ENCODE results near the gene MBOAT1.

The MBOAT1 gene

DNA sequence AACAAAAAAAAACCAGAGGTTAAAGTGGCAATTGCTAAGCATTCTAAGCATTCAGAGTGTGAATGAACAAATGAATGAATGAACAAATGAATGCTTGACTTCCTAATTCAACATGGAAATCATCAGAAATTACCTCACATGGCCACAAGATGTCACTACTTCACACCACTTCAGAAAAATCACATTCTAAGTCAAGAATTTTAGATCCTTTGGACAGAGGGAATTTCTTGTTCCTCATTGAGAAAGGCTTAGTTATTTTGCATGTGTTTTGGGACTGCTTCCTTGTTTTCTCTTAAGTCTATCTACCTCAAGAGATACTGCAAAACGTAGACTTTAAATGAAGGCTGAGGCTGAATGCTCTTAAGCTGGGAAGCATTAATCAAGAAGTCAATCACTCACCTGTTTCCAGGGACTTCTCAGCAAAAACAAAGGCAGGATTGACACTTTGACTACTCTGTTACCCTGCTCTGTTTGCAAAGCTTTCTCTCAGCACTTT, 120.2 kb downstream of the MBOAT1 start:
- DNase-seq = peak; percentile 77

DNA sequence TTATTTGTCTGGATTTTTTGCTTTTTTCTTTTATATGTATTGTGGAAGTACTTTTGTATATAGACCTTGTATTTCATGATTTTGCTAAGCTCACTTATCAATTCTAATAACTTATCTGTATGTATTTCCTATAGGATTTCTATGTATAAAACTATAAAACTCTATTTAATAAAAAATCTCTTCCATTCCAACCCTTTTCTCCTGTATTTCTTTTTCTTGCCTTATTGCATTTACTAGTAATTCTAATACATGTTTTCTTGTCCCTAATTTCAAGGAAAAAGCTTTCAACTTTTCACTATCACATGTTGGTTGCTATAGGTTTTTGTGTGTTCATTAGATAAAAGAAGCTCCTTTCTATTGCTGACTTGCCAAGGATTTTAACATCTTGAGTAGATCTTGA, 125.3 kb downstream of the MBOAT1 start:
- no peak for DNase-seq

DNA sequence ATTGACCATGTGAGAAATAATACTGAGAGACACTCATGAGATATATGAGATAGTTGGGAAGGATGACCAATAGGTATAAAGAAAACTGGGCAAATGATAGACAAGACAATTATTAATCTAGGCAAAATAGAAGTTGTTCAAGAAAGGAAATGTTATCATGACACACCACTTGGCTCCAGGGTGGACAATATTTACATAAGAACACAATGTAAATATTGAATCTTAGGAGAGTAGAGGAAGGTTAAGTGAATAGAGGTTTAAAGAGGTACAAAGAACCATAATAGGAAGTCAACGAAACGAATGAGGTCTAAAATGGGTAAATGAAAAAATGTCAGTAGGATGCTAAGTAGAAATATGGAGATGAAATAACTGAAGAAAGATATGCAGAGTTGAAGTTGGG, 126.5 kb downstream of the MBOAT1 start:
- peak; percentile 59 for DNase-seq

DNA sequence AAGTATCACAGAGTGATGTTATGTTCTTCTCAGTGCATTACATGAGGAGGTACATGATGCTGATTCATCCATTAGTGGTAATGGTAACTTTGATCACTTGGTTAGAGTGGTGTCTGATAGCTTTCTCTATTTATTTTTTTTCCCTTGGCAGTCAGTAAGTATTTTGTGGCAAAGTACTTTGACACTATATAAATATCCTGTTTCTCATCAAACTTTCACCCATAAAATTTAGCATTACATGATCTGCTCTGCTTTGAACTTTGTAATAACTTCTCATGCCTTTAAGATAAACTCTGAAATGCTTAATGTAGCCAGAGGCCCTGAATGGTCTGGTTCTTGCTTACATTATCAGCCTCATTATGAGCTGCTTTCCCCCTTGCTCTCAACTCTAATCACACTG, 127.9 kb downstream of the MBOAT1 start:
- DNase-seq = no peak

DNA sequence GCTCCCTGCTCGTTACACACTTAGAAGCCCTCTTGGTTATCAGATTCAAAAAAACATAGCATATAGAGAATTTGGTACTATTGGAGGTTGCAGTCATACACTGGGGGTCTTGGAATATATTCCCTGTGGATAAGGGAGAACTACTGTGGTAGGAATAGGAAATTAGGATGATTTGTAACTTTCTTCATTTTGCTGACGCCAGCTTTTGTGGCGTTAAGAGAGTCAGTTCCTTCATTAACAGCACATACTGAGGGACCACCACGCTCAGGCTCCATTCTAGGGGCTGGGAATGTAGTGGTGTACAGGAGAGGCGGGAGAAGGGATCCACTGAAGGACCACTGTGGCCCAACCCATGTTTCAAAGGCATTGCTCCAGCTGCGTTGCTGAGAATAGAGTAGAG, 140.3 kb downstream of the MBOAT1 start:
- DNase-seq = no peak

DNA sequence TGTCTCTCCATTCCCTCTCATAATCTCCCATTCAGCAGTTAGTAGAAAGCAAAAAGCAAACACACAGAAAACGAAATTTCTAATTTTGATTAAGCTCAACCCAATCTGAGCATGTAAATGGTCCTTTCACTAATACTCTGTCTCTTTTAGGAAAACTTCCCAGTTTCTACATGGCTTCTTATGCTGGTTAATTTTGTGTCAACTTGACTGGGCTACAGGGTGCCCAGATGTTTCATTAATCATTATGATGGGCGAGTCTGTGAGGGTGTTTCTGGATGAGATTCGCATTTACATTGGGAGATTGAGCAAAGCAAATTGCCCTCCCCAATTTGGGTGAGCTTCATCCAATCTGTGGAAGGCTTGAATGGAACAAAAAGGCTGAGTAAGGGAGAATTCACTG, 142.2 kb downstream of the MBOAT1 start:
- no peak for DNase-seq

DNA sequence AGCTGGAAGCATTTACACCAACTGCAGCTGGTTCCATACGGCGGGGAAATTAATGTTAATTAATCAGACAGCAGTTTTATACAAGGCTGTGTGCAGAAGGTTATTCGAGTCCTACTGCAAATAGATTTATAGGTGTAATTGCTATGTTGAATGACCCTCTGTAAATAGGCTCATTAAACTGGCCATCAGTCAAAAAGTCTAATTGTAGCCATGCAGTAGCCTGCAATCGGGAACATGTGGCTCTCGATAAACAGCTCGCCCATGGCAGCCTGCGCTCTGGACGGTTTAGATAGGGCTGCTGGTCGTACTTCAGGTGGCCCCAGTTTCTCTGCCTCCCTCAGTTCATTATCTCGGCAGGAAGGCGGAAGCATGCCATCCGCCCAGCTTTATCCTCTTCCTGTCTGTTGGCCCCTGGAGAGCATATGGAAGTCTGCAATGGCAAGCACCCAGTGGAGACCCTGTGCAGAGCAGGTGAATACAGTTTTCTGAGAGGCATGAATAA, 143.2 kb downstream of the MBOAT1 start:
- no peak for DNase-seq

DNA sequence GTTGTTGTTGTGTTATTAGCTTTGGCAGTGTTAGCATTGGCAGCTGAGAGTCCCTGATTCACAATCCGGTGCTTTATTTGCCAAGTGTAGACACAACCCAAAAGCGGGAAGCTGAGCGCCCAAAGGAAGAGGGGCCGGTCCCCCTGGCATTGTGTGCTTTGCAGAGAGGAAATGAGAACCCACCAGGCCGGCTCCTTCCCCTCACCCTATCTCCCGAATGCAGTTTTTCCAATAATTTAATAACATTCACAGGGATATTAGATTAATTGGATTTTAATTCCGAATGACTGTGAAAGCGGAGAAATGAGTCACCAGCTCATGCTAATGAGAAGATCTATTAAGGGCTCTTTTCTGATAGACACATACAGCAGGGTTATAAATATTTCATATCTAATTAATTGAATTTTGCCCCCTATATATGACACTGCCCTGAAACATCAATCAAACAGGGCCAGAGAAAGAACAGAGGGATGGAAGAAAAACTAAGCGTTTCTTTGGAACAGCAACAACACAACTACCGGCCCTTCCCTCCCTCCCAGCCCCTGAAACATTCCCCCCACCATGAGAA, 143.8 kb downstream of the MBOAT1 start:
- no peak for DNase-seq

DNA sequence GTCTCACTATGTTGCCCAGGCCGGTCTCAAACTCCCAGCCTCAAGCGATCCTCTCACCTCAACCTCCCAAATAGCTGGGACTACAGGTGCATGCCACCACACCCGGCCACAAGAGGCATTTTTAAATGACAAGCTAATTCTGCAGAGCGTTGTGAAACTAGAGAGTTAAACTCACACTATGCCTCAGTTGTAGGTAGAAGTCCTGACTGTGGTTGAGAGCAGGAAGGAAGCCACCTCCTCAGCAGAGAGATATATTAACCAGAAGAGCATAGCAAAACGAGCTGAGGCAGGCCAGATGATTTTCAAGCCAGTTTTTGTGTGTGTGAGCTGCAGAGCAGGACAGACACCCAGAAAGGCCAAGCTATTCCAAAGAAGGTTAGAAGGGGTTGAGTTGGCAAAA, 150.3 kb downstream of the MBOAT1 start:
- DNase-seq = no peak

DNA sequence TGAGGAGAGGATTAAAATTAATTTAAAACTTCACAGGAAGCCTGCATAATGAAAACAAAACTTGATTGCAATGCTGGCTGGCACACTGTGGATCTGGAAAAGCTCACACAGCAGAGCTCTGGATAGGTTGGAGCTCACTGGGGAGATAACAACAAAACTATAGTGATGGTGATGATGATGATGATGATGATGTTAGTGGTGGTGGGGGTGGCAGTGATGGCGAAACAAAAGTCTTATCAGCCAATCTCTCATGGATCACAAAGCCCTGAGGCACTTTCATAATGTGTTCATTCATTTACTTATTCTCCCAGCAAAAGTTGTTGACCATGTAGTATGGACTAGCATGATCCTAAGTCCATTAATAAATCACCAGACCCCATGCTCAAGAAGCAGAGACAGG, 152.0 kb downstream of the MBOAT1 start:
- no peak for DNase-seq

DNA sequence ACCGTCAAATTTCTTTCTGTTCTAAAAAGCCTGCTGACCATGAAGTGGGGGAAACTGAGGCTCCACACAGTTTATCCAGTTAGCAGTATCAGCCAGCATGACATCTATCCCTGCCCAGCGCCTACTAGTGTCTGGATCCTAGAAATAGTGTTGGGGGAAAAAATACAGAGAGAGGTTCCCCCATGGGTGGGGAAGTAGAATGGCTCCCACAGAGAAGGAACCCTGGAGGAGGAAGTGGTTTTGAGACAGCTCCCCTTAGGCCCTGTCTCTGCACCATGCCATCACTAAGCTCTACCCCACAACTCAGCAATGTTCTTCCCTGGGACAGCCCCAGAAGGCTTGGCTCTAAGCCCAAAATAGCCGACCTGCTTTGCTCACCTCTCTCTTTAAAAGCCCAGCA, 153.4 kb downstream of the MBOAT1 start:
- no peak for DNase-seq

DNA sequence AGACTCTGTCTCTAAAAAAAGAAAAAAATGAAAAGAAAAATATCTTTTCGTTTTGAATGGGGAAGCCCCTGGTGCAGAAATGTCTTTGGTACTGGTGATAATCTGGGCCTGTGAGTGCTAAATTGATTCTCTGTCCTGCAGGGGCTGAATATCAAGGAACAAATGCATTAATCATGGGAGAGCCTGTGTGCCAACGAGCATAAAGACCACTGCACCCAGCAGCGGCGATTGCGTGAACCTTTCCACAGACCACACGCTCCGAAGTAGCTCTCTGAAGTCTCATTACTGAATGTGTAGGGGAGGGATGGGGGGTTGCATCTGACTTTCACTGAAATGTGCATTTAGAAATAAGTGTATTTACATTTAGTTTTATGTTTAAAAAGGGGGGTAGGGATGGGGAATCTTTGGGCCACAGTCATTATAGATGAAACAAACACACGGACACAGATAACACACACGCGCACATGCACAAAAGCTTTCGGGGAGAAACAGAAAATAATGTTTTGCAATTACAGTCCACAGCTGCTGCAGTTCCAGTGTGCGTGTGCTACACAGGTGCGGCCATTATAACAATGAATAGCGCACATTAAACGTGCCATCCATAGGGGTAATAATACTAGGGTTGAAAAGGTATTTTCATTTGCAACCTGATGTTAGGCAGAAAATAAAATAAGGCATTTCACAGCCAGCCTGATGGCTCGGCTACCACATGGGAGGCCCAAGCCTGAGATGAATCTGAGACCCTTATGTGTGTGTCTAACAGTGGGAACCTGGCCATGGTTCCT, 154.0 kb downstream of the MBOAT1 start:
- no peak for DNase-seq

DNA sequence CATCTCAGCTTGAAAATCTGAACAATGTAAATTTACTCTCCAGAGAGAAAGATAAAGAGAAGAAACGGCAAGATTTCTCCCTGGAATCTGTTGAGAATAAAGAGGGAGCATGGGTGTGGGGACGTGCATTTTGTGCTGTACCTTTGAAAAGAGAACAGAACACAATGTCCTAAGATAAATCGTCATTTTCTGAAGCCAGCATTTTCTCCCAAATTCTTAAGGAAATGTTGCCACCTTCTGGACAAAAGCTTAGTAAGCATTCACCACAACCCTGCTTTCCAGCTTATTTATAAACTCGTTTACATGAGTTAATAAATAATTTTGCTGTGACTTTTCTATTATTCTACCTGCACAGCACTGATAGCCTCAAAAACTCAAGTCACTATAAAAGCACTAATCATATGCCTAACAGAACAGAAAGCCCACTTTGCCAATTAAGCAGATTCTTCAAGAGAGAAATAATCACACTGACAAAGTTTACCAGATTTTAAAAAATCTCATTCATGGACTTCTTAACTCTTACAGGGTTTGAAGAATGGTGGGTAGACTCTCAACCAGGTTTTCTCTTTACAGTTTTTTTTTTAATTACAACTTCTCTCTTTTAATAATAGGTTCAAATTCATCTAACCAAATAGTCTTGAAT, 155.8 kb downstream of the MBOAT1 start:
- DNase-seq = peak; percentile 87

DNA sequence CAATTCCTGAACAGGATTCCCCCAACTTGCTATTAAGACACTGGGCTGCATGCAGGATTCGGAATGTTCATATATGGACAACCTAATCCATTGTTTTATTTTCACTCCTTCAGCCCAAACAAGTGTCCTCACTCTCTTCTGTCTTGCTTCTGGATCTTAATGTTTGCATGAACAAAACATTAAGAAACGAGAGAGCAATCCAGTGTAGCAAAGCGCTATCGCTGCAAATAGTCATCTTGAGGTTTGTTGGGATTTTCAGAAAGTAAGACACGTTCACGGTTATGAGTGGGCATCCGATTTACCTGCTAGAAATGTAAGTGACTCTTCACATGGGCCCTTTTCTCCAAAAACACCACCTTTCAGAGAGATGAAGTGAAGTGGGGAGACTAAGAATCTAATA, 156.4 kb downstream of the MBOAT1 start:
- no peak for DNase-seq
